Measurements from ENCODE around the gene CCDC39. TPM values are rescaled to one million over a fixed set of nuclear protein-coding genes. Genes with fewer than 3 reads are reported as not detected.

The CCDC39 gene
- total RNA-seq, 1 experiment from 2014 or later, result 0.79 TPM

DNA sequence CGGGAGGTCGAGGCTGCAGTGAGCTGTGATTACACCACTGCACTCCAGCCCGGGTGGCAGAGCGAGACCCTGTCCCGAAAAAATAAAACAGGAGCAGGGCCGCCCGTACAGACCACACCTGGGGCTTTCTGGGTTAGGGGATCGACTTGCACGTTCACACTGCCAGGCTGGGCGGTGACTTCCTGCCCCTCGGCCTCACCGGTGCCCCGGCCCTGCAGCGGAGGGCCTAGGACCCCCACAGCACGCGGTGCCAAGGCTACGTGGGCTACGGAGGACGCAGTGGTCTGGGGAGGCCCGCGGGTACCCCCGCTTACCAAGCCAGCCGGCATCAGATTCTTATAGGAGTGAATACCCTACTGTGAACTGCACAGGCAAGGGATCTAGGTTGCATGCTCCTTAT lies 88.9 kb downstream of the CCDC39 start:
- Histone ChIP-seq H2BK12ac (ENCODE audit: insufficient read length, low read depth, low read length) (no peak overlapping the region), H4K5ac (ENCODE audit: insufficient read length, low read depth, low read length) (no peak overlapping the region)
- H3K9me3 Mint-ChIP-seq, result 0 out of 5 replicates have a peak, but pooled peaks cover 0 to 3% of the 10 kb centered on the region in 2 experiments

More for the DNA sequence above, 88.9 kb downstream of the CCDC39 start:
- no peaks in the 10 kb centered on the region for H3K79me2 ChIP-seq (ENCODE audit: insufficient read depth, low read length)
- H2BK5ac ChIP-seq (ENCODE audit: insufficient read length, low read length), result no peak overlapping the region
- no peak overlapping the region for H4K8ac ChIP-seq (replicated peaks; ENCODE audit: insufficient read length, low read depth, low read length)
- no peak overlapping the region for H4K91ac ChIP-seq (ENCODE audit: insufficient read length, low read depth, low read length)
- H3K4me3 Mint-ChIP-seq, result no peak overlapping the region
- H3K4ac ChIP-seq (ENCODE audit: low read depth, low read length), result no peak overlapping the region
- no peak overlapping the region for H3K56ac ChIP-seq (ENCODE audit: insufficient read length, low read depth, low read length)
- DNase-seq, result no peak
- TF ChIP-seq CTCF (conservative IDR thresholded peaks at IDR 0.05), result no peak
- no CpG with 5 or more reads among the region's 23 CpGs for WGBS (ENCODE audit: extremely low coverage, insufficient read length, low lambda C conversion rate)
- no peaks in the 10 kb centered on the region for H3K27me3 ChIP-seq (ENCODE audit: insufficient read depth, low read length)
- H2AFZ ChIP-seq (ENCODE audit: low read length), result no peak overlapping the region
- no peaks in the 10 kb centered on the region for H3K23me2 ChIP-seq (ENCODE audit: insufficient read length, low read depth, low read length, poor library complexity, severe bottlenecking)
- no peak overlapping the region for H2BK15ac ChIP-seq (ENCODE audit: low read depth, low read length)
- no peak overlapping the region for H3K4me2 ChIP-seq (ENCODE audit: insufficient read depth, insufficient read length, low read length)
- no peaks in the 10 kb centered on the region for H3K4me1 ChIP-seq (ENCODE audit: insufficient read depth, low read length)
- H3K36me3 Mint-ChIP-seq (ENCODE audit: insufficient read depth in 1 of 3, low read depth in 3 of 3), result no peaks in the 10 kb centered on the region
- H3T11ph ChIP-seq (ENCODE audit: low read length), result no peak overlapping the region
- peaks cover 5 to 6% of the 10 kb centered on the region in 2 experiments; a peak in 3 of 4 replicates for H3K4me1 Mint-ChIP-seq
- no peaks in the 10 kb centered on the region for H3K79me1 ChIP-seq (ENCODE audit: insufficient read depth, low read depth, low read length, poor library complexity, severe bottlenecking)
- H3K9me3 ChIP-seq (ENCODE audit: control insufficient read depth, low read depth, low read length), result no peaks in the 10 kb centered on the region
- no peak overlapping the region for H3K27ac Mint-ChIP-seq
- H3K23ac ChIP-seq (ENCODE audit: insufficient read length, low read depth, low read length), result no peak overlapping the region
- H3K27ac ChIP-seq (ENCODE audit: insufficient read length, low read depth, low read length), result no peak overlapping the region
- H4K20me1 ChIP-seq (ENCODE audit: control insufficient read depth, insufficient read depth, insufficient read length), result no peaks in the 10 kb centered on the region
- H2BK20ac ChIP-seq (ENCODE audit: low read depth, low read length, poor library complexity, severe bottlenecking), result no peak overlapping the region
- no peak overlapping the region for H3K18ac ChIP-seq (ENCODE audit: insufficient read length, low read depth, low read length)
- no peak overlapping the region for H2AK5ac ChIP-seq (ENCODE audit: insufficient read length, low read length)
- no peak overlapping the region for H2BK120ac ChIP-seq (ENCODE audit: low read depth, low read length, poor library complexity, severe bottlenecking)
- H3K27me3 Mint-ChIP-seq (ENCODE audit: low read depth), result peaks cover 2% of the 10 kb centered on the region
- H3K9ac ChIP-seq (ENCODE audit: extremely low read depth, insufficient read length, low read length), result no peak overlapping the region
- H3K14ac ChIP-seq (ENCODE audit: insufficient read depth, low read length), result no peak overlapping the region

Data from H9 (cell line).